K562 (cell line): ENCODE measurements around the gene SELENOF. TPM values are rescaled to one million over a fixed set of nuclear protein-coding genes. Genes with fewer than 3 reads are reported as not detected.

Experiments
- ATAC-seq: fragments of 200-7000 bp; cut with Tn5 transposase; 3 replicates; pipeline ENCODE4 v1.9.1; 2020; ENCODE audit warnings: moderate library complexity
- BruUV-seq: library from RNA; stranded (reverse); fragments of 400-500 nt; replicated peaks from 2 replicates; lab custom pipeline; 2021; lab: Mats Ljungman, UMichigan
- CTCF ChIA-PET: fragments of 300-600 bp; formaldehyde crosslinking; extraction: SDS; loops from one replicate; lab custom pipeline; 2021; ENCODE audit warnings: low intra/inter-chr PET ratio; lab: Yijun Ruan, JAX
- POLR2A ChIA-PET: fragments of 300-600, 350-650 bp; sonication (Branson Sonifier 250); formaldehyde crosslinking; extraction: SDS; loops from one replicate; lab custom pipeline; 2021; ENCODE audit warnings: antibody characterized with exemption, inconsistent platforms; lab: Yijun Ruan, JAX
- DNase-seq, 4 experiments: peaks; one replicate each; pipeline versions ENCODE4 v3.0.0 to v3.0.0-alpha.2; 2011 to 2018; ENCODE audit warnings: low spot score in 3 of 4, mixed read lengths in 3 of 4; ENCODE audit errors: extremely low read depth in 1 of 4
- FAIRE-seq: peaks from 2 replicates; lab custom pipeline; 2011; peaks lifted over from hg19 to GRCh38; lab: Jason Lieb, UNC
- H2AFZ ChIP-seq: 2 replicates; pipeline ENCODE4 v1.6.0; 2011; ENCODE audit warnings: low read depth, low read length, control low read depth, inconsistent platforms
- H3K27ac ChIP-seq: fragments of 200-600 bp; 3 replicates; pipeline ENCODE4 v1.8.0; 2011; ENCODE audit warnings: low read depth, mild to moderate bottlenecking, control low read depth, inconsistent platforms, low read length, moderate library complexity, mixed read lengths; ENCODE audit errors: extremely low read depth
- H3K27me3 ChIP-seq, 2 experiments: fragments of 300-600 bp in 1 of 2; 2 replicates in 1 of 2; 3 replicates in 1 of 2; pipeline versions ENCODE4 v1.6.0 to v1.8.0; 2011; ENCODE audit warnings: inconsistent platforms in 2 of 2, low read length in 2 of 2, mild to moderate bottlenecking in 1 of 2, mixed read lengths in 1 of 2, moderate library complexity in 1 of 2; ENCODE audit not compliant: control insufficient read depth in 2 of 2, insufficient read depth in 2 of 2
- H3K36me3 ChIP-seq: fragments of 300-600 bp; 3 replicates; pipeline ENCODE4 v1.8.0; 2011; ENCODE audit warnings: mild to moderate bottlenecking, low read length, inconsistent platforms; ENCODE audit not compliant: control insufficient read depth, insufficient read depth
- H3K4me1 ChIP-seq, 2 experiments: fragments of 200-600 bp in 1 of 2; replicated peaks in 1 of 2; 2 replicates in 1 of 2; 3 replicates in 1 of 2; pipeline versions ENCODE4 v1.5.1 to v1.8.0; 2011; ENCODE audit warnings: inconsistent platforms in 2 of 2, low read length in 2 of 2, mild to moderate bottlenecking in 1 of 2, mixed read lengths in 1 of 2, moderate library complexity in 1 of 2; ENCODE audit not compliant: control insufficient read depth in 2 of 2, insufficient read depth in 2 of 2
- H3K4me2 ChIP-seq: 2 replicates; pipeline ENCODE4 v1.6.1; 2011; ENCODE audit warnings: low read length, control low read depth, inconsistent platforms, mixed read lengths; ENCODE audit not compliant: insufficient read depth
- H3K4me3 ChIP-seq: fragments of 200-600 bp; sonication (generic), shearing (Covaris generic); 2 replicates; pipeline ENCODE4 v1.5.1; 2016; ENCODE audit warnings: control low read depth, inconsistent platforms
- H3K79me2 ChIP-seq: fragments of 200-600 bp; 3 replicates; pipeline ENCODE4 v1.8.0; 2011; ENCODE audit warnings: low read length, inconsistent platforms; ENCODE audit not compliant: control insufficient read depth, insufficient read depth
- H3K9ac ChIP-seq, 2 experiments: 2 replicates each; pipeline versions ENCODE4 v1.6.0 to v1.6.1; 2011; ENCODE audit warnings: low read depth in 2 of 2, low read length in 2 of 2, control low read depth in 1 of 2, inconsistent platforms in 1 of 2, mild to moderate bottlenecking in 1 of 2, mixed read lengths in 1 of 2; ENCODE audit not compliant: insufficient read depth in 1 of 2
- H3K9me1 ChIP-seq: one replicate; pipeline ENCODE4 v1.6.0; 2011; ENCODE audit warnings: inconsistent platforms, mild to moderate bottlenecking, low read length, moderate library complexity; ENCODE audit not compliant: control insufficient read depth, insufficient read depth
- H3K9me3 ChIP-seq: replicated peaks from 2 replicates; pipeline ENCODE4 v1.5.1; 2011; ENCODE audit warnings: low read depth, low read length, inconsistent platforms; ENCODE audit not compliant: control insufficient read depth, insufficient read depth
- H4K20me1 ChIP-seq: replicated peaks from 2 replicates; pipeline ENCODE4 v1.6.1; 2011; ENCODE audit warnings: low read length, inconsistent platforms, mixed read lengths; ENCODE audit not compliant: control insufficient read depth, insufficient read depth
- ASH1L ChIP-seq: fragments of 450-650 bp; IDR thresholded peaks from 2 replicates; pipeline ENCODE4 v1.6.1; 2018; ENCODE audit warnings: borderline replicate concordance, mild to moderate bottlenecking, low read depth; ENCODE audit not compliant: partially characterized antibody
- CEBPB ChIP-seq: fragments of 450-650 bp; IDR thresholded peaks from 2 replicates; pipeline ENCODE4 v1.6.1; 2016; ENCODE audit warnings: missing genetic modification characterization, missing compliant biosample characterization
- FOS ChIP-seq: IDR thresholded peaks from 3 replicates; pipeline ENCODE4 v1.6.1; 2011; ENCODE audit not compliant: insufficient read length; ENCODE audit errors: extremely low read depth
- GATA2 ChIP-seq: sonication (generic); formaldehyde crosslinking; IDR thresholded peaks from 2 replicates; pipeline ENCODE4 v1.4.0; 2020; ENCODE audit warnings: mild to moderate bottlenecking, missing genetic modification reagents
- IFI16 ChIP-seq: fragments of 250-450 bp; sonication (Bioruptor Pico); IDR thresholded peaks from 2 replicates; pipeline ENCODE4 v2.1.2; 2022; ENCODE audit warnings: mild to moderate bottlenecking, inconsistent platforms
- LARP7 ChIP-seq: fragments of 450-650 bp; IDR thresholded peaks from 2 replicates; pipeline ENCODE4 v1.6.1; 2016
- NONO ChIP-seq, 2 experiments: fragments of 200-400 bp in 1 of 2; fragments of 450-650 bp in 1 of 2; formaldehyde crosslinking in 1 of 2; IDR thresholded peaks; 2 replicates each; pipeline ENCODE4 v1.6.1; 2017; ENCODE audit warnings: low read depth in 2 of 2, mild to moderate bottlenecking in 2 of 2, moderate library complexity in 2 of 2, low read length in 1 of 2
- PHF20 ChIP-seq: fragments of 450-650 bp; IDR thresholded peaks from 2 replicates; pipeline ENCODE4 v1.6.1; 2018; ENCODE audit not compliant: partially characterized antibody
- SFPQ ChIP-seq: fragments of 200-400 bp; formaldehyde crosslinking; IDR thresholded peaks from 2 replicates; pipeline ENCODE4 v1.6.1; 2017; ENCODE audit warnings: mild to moderate bottlenecking, low read depth, low read length, moderate library complexity
- TCF3 ChIP-seq: sonication (generic); formaldehyde crosslinking; IDR thresholded peaks from 2 replicates; pipeline ENCODE4 v1.4.0; 2020; ENCODE audit warnings: mild to moderate bottlenecking, missing genetic modification reagents
- TFE3 ChIP-seq: fragments of 450-650 bp; formaldehyde crosslinking; IDR thresholded peaks from 2 replicates; pipeline ENCODE4 v1.4.0; 2020; ENCODE audit warnings: mild to moderate bottlenecking, mixed read lengths
- ZBED1 ChIP-seq: IDR thresholded peaks from 2 replicates; pipeline ENCODE4 v1.6.1; 2014
- ZNF165 ChIP-seq: fragments of 250-450 bp; sonication (Bioruptor Pico); IDR thresholded peaks from 2 replicates; pipeline ENCODE4 v1.4.0; 2020; ENCODE audit warnings: borderline replicate concordance
- ZNF384 ChIP-seq: IDR thresholded peaks from 2 replicates; pipeline ENCODE4 v1.6.1; 2012; ENCODE audit warnings: low read depth, low read length, improper control_type of control experiment
- WGBS: fragments of 100-300 bp; shearing (Covaris generic); methylation state at CpG from one replicate; pipeline ENCODE4 v1.1.6; 2016; ENCODE audit warnings: low coverage, mixed read lengths; ENCODE audit not compliant: insufficient coverage; ENCODE audit errors: missing lambda C conversion rate; 5-methylcytosine and 5-hydroxymethylcytosine counted together
- in situ Hi-C: fragments of 300-500 bp; cut with MboI; formaldehyde crosslinking; loops from 4 replicates; pipeline ENCODE4 v1.15.0; 2018; ENCODE audit warnings: inconsistent platforms, mixed read lengths
- intact Hi-C: fragments of 100-400 bp; cut with micrococcal nuclease; formaldehyde crosslinking; loops from 2 replicates; pipeline ENCODE4 v1.14.2; 2022
- polyA plus RNA-seq, 8 experiments: library from polyadenylated mRNA; depleted of rRNA in 4 of 8; stranded (reverse) in 5 of 8; unstranded in 3 of 8; fragments of >200 nt; fragmentation: Nextera tagmentation in 2 of 8; fragmentation: Illumina TruSeq in 1 of 8; extraction: Ambion mirVana in 2 of 8; extraction: Trizol in 1 of 8; gene quantifications; 2 replicates each; pipeline versions ENCODE4 v1.2.1 to v1.2.3, GENCODE V29; 2011 to 2014; ENCODE audit warnings: inconsistent platforms in 1 of 8, missing spikeins in 1 of 8
- total RNA-seq, 7 experiments: library from RNA; depleted of rRNA in 6 of 7; stranded (reverse); fragments of >200 nt in 6 of 7; fragmentation: Illumina TruSeq in 2 of 7; extraction: Trizol in 2 of 7; gene quantifications; 2 replicates each; pipeline versions ENCODE4 v1.2.1 to v1.2.3, GENCODE V29; 2011 to 2021; ENCODE audit warnings: low replicate concordance in 1 of 7

The SELENOF gene
- total and polyA plus RNA-seq, 9 of the 15 experiments (the other 6 are each of a cell fraction or from before 2014, with no cell fraction given) = 115 to 394 (median 215) TPM

DNA sequence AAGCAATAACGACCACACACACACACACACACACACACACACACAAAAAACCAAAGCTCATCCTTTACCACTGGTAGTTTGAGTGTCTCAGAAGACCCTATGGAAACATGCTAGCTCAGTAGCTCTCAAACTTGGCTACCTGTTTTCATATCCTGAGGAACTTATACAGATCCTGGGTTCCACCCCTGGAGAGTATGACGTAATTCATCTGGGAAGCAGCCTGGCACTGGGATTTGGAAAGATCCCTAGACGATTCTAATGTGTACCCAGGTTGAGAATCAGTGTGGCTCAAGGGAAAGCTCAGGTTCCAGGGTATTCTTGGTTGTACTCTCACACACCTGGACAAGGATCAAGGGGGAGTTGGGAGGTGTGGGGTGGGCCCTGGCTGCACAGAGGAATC, 85.9 kb downstream of the SELENOF start:
- Histone ChIP-seq H3K9me3 (no peaks in the 10 kb centered on the region), H3K4me3 (no peak overlapping the region), H3K36me3 (no peaks in the 10 kb centered on the region), H3K9ac (no peak overlapping the region), H3K27me3 (peaks cover 0 to 5% of the 10 kb centered on the region in 2 experiments; a peak in 3 of 5 replicates), H3K79me2 (no peaks in the 10 kb centered on the region), H3K4me2 (no peak overlapping the region), H3K4me1 (no peaks in the 10 kb centered on the region), H3K9me1 (no peaks in the 10 kb centered on the region), H4K20me1 (no peaks in the 10 kb centered on the region), H2AFZ (no peak overlapping the region), H3K27ac (no peak overlapping the region)
- POLR2A ChIA-PET = no interaction called here
- no peak for DNase-seq
- whole genome bisulfite sequencing = 11% methylated on average over 3 of the region's 3 CpGs
- in situ Hi-C loops (loop anchor here (5.0 kb wide), 1 partner anchor 259 kb away; no protein-coding TSS in a partner anchor), intact Hi-C loops (no loop called here)
- no peak for ATAC-seq
- CTCF ChIA-PET = no interaction called here
- BruUV-seq = no TSS peak
- TF ChIP-seq TCF3 (CRISPR knock-in tag) (no peak), ZNF384 (peak; percentile 44; the same call in 1 of the 2 replicates)
- no peak for FAIRE-seq

DNA sequence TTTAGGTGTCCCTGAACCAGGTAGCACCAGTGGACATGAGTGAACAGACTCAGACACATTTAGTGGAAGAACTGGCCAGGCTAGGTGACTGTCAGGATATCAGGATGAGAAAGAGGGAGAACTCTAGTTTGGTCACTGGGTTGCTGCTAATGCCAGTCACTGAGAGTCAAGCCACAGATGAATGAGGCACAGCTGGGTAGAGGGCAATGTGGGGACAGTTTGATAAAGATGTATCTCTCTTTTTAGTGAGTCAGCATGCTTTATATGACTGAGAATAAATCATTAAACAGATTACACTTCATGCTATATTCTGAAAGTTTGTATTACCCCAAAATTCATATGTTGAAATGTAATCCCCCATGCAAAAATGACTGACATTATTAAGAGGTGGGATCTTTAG, 87.1 kb downstream of the SELENOF start:
- intact Hi-C loops = no loop called here
- in situ Hi-C loops = loop anchor here (5.0 kb wide), 1 partner anchor 260 kb away; no protein-coding TSS in a partner anchor
- CTCF ChIA-PET = no interaction called here

More for the DNA sequence above, 87.1 kb downstream of the SELENOF start:
- H3K79me2 ChIP-seq = no peaks in the 10 kb centered on the region
- no peak overlapping the region for H3K9ac ChIP-seq
- H3K4me3 ChIP-seq = no peak overlapping the region
- ATAC-seq (no peak), DNase-seq (no peak), FAIRE-seq (no peak)
- TF ChIP-seq ASH1L (no peak), IFI16 (no peak), CEBPB (tag) (no peak), TFE3 (CRISPR knock-in tag) (no peak), GATA2 (CRISPR knock-in tag) (no peak), FOS (no peak), ZBED1 (no peak), SFPQ (no peak), PHF20 (no peak), ZNF165 (CRISPR knock-in tag) (no peak), LARP7 (no peak), NONO (IDR thresholded peaks at IDR 0.05; ENCODE audit: low read depth in 2 of 2, low read length in 1 of 2) (no peak)
- H3K4me2 ChIP-seq = no peak overlapping the region
- no peak overlapping the region for H2AFZ ChIP-seq
- H3K36me3 ChIP-seq = no peaks in the 10 kb centered on the region
- no TSS peak for BruUV-seq
- H3K9me3 ChIP-seq = no peaks in the 10 kb centered on the region
- POLR2A ChIA-PET = no interaction called here
- H3K27me3 ChIP-seq = peaks cover 4 to 9% of the 10 kb centered on the region in 2 experiments; a peak in 3 of 5 replicates
- no peaks in the 10 kb centered on the region; a peak in 1 of 5 replicates for H3K4me1 ChIP-seq
- no peak overlapping the region for H3K27ac ChIP-seq
- H4K20me1 ChIP-seq = no peaks in the 10 kb centered on the region
- no peaks in the 10 kb centered on the region for H3K9me1 ChIP-seq
